GM18870 (cell line): Measurements from ENCODE around the gene FGFR4.
"Not testable (repeated sequence)": the region's sequence is repeated elsewhere in the genome, so short reads cannot be mapped to it uniquely, and the experiment has no call there.

ENCODE experiments used
- ATAC-seq: cut with Tn5 transposase; IDR thresholded peaks from one replicate; pipeline ENCODE4 v1.9.1; 2021; ENCODE audit warnings: moderate library complexity; ENCODE audit not compliant: unreplicated experiment

The FGFR4 gene

GRCh38 chr5:177086654-177087397 lies at the start of gene FGFR4:
TSS of gene FGFR4 (plus strand) at chr5:177086915. CDS start at chr5:177089603, 2,688 bp downstream.
- peak; percentile 44 for ATAC-seq

- no peak for ATAC-seq
Measured at GRCh38 chr5:177036921-177037320, 49.8 kb upstream of the FGFR4 start.

DNA sequence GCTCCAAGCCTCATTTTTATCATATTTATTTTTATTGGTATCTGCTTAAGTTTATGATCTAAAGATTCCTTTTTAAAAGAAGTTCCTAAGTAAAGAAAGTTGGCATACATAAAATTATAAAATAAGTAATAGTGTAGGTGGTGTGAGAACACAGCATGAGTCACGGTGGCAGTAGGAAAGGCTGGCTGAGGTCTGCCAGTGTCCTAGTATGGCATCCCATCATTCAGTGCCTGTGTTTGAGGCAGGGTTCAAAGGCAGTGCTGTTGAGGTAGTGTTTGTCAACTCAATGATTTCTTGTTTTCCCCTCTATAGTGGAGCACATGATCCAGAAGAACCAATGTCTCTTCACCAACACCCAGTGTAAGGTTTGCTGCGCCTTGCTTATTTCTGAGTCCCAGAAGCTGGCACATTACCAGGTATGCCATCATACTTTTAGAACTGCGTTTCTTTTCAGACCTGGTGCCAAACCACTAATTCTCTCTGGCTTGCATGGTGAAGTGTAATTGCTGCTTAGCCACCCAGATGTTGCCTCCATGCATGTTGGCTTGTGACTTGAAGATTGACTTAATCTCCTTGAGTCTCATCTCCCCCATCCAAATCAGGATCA lies 45.8 kb upstream of the FGFR4 start:
- no peak for ATAC-seq

GRCh38 chr5:177041936-177042335 lies 44.8 kb upstream of the FGFR4 start:
- ATAC-seq, result no peak

DNA sequence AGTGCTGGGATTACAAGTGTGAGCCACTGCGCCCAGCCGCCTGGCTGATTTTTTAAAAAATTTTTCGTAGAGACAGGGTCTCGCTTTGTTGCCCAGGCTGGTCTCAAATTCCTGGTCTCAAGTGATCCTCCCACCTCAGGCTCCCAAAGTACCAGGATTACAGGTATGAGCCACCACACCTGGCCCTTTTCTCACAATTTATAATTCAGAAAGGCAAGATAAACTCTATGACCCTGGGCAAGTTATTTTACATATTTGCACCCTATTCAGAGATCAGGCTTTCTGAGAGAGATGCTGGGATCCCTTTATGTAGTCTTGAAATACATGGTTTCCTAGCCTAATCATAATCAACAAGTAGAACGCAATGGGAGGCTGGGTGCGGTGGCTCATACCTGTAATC lies 43.6 kb upstream of the FGFR4 start:
- ATAC-seq, result no peak

DNA sequence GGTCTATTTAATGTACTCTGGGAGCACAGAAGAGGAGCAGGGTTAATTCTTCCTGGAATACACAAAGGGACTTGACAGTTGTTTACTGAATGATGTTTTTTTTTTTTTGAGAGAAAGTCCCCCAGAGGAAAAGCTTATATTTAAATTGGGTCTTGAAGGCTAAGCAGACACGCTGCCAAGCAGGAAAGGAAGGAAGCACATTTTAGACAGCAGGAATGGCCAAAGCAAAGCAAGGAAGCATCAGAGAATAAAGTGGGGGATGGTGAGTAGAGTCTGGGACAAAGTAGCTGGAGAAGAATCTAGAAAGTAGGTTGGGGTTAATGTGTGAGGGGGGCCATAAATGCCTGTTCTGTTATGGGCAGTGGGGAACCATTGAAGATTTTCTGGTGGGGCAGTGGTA lies 42.8 kb upstream of the FGFR4 start:
- no peak for ATAC-seq

- ATAC-seq, result no peak
Measured at GRCh38 chr5:177044641-177045040, 42.1 kb upstream of the FGFR4 start.

GRCh38 chr5:177045631-177046030 lies 41.1 kb upstream of the FGFR4 start:
- ATAC-seq, result no peak

DNA sequence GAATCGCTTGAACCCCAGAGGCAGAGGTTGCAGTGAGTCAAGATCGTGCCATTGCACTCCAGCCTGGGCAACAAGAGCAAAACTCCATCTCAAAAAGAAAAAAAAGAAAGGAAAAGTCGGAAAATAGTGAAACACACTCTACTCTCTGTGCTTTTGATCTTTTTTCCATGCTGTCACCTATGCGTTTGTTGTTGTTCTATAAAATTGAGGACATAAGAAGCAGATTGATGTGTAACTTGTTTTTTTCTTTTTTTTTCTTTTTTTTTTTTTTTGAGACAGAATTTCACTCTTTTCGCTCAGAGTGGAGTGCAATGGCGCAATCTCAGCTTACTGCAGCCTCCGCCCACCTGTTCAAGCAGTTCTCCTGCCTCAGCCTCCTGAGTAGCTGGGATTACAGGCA lies 38.2 kb upstream of the FGFR4 start:
- ATAC-seq, result not testable (repeated sequence)

DNA sequence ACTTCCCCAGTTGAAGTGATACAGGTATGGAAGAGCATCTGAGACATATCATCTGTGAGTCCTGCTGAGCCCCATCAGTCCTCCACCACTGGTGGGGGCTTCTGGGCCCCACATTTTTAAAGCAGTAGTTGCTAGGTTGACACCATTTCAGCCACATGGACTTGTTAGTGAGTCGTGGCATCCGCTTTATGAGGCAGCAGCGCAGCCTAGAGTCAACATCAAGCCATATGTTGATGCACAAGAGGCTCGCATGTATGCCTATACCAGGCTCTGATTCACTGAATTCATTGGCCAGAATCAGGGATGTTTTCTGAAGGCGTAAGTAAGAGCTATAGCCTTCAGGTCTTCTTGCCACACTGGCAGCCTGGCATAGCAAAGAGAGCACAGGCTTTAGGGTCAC lies 37.4 kb upstream of the FGFR4 start:
- ATAC-seq, result no peak

DNA sequence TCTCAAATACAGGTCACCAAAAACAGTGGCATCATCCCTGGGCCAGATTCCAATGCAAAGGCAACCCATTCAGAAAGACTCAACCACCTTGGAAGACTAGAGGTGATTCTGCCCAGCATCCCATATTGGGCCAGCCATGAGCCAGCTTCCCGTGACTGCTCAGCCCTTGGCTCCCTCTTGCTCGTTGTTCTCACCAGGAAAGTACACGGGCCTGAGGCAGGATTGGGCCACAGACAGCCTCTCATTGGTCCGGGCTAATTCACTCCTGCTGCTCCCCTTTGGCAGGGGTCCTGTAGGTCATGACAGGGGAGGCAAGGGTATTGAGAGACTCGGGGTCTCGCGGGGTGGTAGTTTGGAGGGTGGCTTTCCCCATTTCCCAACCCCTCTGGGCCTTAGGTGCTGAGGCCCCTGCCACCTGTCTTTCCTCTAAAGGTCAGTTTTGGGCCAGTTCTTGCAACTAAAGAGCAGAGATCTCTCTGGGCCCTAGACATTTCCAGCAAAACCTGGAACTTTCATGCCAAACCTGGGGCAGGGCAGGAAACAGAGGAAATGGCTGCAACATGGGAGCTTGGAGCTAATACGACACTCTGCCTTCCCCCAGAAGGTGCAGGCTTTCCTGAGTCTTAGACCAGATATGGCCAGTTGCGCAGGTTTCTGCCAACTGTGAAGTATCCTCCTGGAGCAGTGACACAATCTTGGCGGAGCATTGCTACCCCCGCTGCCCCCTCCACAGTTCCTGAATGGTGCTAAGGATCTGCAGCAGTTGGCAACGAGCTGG lies 22.0 kb upstream of the FGFR4 start:
- ATAC-seq, result no peak

- no peak for ATAC-seq
Measured at GRCh38 chr5:177065491-177065890, 21.2 kb upstream of the FGFR4 start.

GRCh38 chr5:177066224-177066623 lies 20.5 kb upstream of the FGFR4 start:
- ATAC-seq, result no peak

- ATAC-seq, result no peak
Measured at GRCh38 chr5:177067503-177067902, 19.2 kb upstream of the FGFR4 start.

GRCh38 chr5:177070536-177071191 lies 16.1 kb upstream of the FGFR4 start:
- no peak for ATAC-seq

- no peak for ATAC-seq
Measured at GRCh38 chr5:177071666-177072385, 14.9 kb upstream of the FGFR4 start.

- ATAC-seq, result no peak
Measured at GRCh38 chr5:177077335-177077734, 9.4 kb upstream of the FGFR4 start.

DNA sequence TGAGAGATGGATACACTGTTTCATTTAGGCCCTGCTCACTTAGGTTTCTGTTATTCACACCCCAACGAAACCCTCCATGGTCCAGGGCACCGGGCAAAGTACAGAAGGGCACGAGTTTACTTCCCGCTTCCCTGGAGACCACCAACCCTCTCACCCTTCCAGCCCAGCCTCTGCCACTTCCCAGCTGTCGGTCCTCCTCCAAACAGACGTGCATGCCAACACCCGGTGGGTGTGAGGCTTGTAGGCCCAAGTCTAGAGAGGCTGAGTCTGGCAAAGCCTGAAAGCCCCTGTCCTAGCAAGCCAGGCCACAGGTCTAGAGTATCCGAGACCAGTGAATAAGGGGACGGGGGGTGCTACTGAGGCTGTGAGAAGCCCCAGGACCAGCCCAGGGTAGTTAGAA lies 7.1 kb upstream of the FGFR4 start:
- no peak for ATAC-seq

GRCh38 chr5:177080265-177080664 lies 6.5 kb upstream of the FGFR4 start:
- ATAC-seq, result no peak

DNA sequence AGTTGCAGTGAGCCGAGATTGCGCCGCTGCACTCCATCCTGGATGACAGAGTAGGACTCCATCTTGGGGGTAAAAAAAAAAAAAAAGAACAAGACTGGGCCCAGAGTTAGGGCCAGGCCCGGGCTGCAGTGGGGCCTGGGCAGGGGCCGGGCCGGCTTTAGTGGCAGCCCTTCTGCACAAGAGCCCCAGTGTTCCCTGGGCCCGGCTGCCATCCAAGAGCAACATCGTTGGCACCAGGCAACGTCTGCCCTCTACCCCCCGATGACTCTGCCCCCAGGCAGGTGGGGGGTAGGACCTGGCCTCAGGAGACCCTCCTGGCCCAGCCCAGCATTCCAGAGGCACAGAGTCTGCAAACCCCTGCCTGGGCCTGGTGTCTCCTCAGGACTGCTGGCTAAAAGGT lies 4.9 kb upstream of the FGFR4 start:
- no peak for ATAC-seq

DNA sequence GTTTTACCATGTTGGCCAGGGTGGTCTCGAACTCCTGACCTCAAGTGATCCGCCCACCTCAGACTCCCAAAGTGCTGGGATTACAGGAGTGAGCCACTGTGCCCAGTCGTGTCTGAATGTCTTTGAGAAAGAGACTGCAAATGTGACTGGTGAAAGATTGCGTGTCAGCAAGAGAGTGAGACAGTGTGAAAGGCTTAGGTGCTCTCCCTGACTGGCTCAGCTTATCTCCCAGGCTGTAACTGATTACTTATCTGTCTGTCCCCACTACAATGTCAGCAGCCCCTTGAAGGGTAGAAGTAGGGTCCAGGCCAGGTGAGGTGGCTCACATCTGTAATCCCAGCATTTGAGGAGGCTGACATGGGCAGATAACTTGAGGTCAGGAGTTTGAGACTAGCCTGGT lies 3.4 kb upstream of the FGFR4 start:
- ATAC-seq, result no peak
